ENCODE results near the gene SH3D19. TPM values are rescaled to one million over a fixed set of nuclear protein-coding genes. Genes with fewer than 3 reads are reported as not detected.
"Not testable (repeated sequence)": the region's sequence is repeated elsewhere in the genome, so short reads cannot be mapped to it uniquely, and the experiment has no call there.

The SH3D19 gene
- total RNA-seq, 4 donors from 2014 or later = 35.2 to 316 (median 131) TPM

DNA sequence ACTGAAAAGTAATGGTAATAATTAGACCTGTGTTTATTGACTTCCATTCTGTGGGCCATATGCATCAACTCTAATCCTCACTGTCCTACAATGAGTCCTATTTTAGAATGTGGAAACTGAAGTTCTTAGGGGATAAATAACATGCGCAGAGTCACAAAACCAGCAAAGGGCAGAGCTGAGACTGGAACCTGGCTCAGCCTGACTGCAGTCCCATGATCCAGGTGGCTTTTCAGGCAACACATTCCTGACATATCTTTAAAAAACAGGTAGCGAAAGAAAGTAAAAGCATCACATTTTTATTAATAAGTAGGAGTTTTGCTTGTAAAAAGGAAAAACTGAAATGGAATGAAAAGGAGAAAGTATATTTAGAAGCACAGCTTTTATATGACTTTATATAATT is 83.1 kb downstream of the SH3D19 start:
- TF ChIP-seq POLR2A (IDR thresholded peaks at IDR 0.05) = no peak
- TF ChIP-seq, protein P1, sequence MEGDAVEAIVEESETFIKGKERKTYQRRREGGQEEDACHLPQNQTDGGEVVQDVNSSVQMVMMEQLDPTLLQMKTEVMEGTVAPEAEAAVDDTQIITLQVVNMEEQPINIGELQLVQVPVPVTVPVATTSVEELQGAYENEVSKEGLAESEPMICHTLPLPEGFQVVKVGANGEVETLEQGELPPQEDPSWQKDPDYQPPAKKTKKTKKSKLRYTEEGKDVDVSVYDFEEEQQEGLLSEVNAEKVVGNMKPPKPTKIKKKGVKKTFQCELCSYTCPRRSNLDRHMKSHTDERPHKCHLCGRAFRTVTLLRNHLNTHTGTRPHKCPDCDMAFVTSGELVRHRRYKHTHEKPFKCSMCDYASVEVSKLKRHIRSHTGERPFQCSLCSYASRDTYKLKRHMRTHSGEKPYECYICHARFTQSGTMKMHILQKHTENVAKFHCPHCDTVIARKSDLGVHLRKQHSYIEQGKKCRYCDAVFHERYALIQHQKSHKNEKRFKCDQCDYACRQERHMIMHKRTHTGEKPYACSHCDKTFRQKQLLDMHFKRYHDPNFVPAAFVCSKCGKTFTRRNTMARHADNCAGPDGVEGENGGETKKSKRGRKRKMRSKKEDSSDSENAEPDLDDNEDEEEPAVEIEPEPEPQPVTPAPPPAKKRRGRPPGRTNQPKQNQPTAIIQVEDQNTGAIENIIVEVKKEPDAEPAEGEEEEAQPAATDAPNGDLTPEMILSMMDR (IDR thresholded peaks at IDR 0.05) = no peak
- no peak for DNase-seq
- intact Hi-C loops (cut with DNase I; ENCODE audit: low total_unique reads) = no loop called here

DNA sequence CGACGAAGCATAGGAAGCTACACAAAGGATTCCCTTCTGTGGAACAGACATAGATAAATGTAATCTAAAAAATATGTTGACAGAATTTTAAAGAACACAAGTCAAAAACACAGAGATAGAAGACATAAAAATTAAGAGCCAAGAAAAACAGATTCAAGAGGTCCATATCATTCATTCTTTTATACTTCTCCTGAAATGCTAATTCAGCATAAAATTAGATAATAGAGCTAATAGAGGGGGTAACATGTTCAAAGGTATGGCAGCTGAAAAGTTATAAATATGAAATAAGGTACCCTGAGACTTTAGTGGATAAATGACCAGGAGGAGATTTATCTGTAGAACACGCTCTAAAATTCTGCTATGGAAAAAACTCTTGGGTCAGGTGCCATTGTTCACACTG is 85.8 kb downstream of the SH3D19 start:
- H3K36me3 ChIP-seq = no peaks in the 10 kb centered on the region
- H3K27ac ChIP-seq = no peak overlapping the region
- intact Hi-C loops (cut with DNase I; ENCODE audit: low total_unique reads) = no loop called here
- H3K27me3 ChIP-seq = no peaks in the 10 kb centered on the region
- TF ChIP-seq, protein P1 (IDR thresholded peaks at IDR 0.05) = no peak
- no peak for TF ChIP-seq POLR2A (IDR thresholded peaks at IDR 0.05)
- DNase-seq = no peak
- no peaks in the 10 kb centered on the region for H3K9me3 ChIP-seq
- H3K4me3 ChIP-seq = no peak overlapping the region
- peaks cover 0 to 10% of the 10 kb centered on the region in 2 donors for H3K4me1 ChIP-seq

More for the DNA sequence above, 83.1 kb downstream of the SH3D19 start:
- no peak overlapping the region for H3K4me3 ChIP-seq
- H3K27ac ChIP-seq = no peak overlapping the region
- no peaks in the 10 kb centered on the region for H3K27me3 ChIP-seq
- H3K4me1 ChIP-seq = peaks cover 0 to 10% of the 10 kb centered on the region in 2 donors
- H3K36me3 ChIP-seq = no peaks in the 10 kb centered on the region
- no peaks in the 10 kb centered on the region for H3K9me3 ChIP-seq

DNA sequence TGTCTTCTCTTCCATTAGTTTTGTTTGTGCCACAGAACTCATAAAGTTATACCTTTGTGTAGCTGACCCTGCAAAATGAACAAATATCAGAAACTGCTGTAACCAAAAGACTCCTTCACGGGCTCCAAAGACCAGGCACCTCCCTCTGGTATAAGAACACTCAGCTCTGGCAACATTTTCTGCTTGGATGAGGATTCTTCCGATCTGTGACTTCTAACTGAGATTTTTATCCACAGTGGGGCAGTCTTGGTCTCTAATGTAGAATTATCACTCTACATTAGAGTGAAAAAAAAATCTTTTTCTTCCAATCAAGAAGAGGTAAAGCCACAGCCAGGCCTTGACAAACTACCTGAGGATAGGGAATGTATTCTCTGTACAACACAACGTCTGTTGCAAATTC is 86.9 kb downstream of the SH3D19 start:
- H3K4me1 ChIP-seq = peaks cover 0 to 10% of the 10 kb centered on the region in 2 donors
- H3K9me3 ChIP-seq = no peaks in the 10 kb centered on the region
- TF ChIP-seq POLR2A (IDR thresholded peaks at IDR 0.05) = no peak
- H3K4me3 ChIP-seq = no peak overlapping the region
- intact Hi-C loops (cut with DNase I; ENCODE audit: low total_unique reads) = no loop called here
- no peaks in the 10 kb centered on the region for H3K27me3 ChIP-seq
- no peaks in the 10 kb centered on the region for H3K36me3 ChIP-seq
- DNase-seq = no peak
- H3K27ac ChIP-seq = peak overlapping the region in 1 of 2 donors; percentile 20

DNA sequence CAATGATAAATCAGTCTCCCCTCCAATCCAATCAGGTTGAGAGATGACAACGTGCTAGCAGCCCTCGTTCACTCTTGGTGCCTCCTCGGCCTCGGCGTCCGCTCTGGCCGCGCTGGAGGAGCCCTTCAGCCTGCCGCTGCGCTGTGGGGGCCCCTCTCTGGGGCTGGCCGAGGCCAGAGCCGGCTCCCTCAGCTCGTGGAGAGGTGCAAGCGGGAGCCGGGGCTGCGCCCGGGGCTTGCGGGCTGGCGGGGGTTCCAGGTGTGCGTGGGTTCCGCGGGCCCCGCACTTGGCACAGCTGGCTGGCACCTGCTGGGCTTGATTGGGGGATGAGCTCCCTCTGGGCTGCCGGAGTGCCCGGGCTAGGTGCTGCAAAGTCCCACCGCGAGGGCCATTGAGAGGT is 89.4 kb downstream of the SH3D19 start:
- Histone ChIP-seq H3K4me1 (peaks cover 0 to 13% of the 10 kb centered on the region in 2 donors), H3K27me3 (no peaks in the 10 kb centered on the region), H3K4me3 (no peak overlapping the region), H3K9me3 (no peaks in the 10 kb centered on the region), H3K27ac (no peak overlapping the region), H3K36me3 (no peaks in the 10 kb centered on the region)
- DNase-seq = no peak
- intact Hi-C loops (cut with DNase I; ENCODE audit: low total_unique reads) = no loop called here
- TF ChIP-seq, protein P1 (IDR thresholded peaks at IDR 0.05) = no peak
- TF ChIP-seq POLR2A (IDR thresholded peaks at IDR 0.05) = no peak

DNA sequence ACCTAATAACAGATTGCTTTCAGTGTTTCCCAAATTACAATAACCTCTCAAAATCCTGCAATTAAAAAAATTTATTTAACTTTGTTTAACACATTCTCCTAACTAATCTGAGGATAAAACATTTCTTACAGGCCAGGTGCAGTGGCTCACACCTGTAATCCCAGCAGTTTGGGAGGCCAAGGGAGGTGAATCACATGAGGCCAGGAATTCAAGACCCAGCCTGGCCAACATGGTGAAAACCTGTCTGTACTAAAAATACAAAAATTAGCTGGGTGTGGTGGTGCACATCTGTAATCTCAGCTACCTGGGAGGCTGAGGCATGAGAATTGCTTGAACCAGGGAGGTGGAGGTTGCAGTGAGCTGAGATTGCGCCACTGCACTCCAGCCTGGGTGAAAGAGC is 90.0 kb downstream of the SH3D19 start:
- DNase-seq; H3K27me3 ChIP-seq; H3K9me3 ChIP-seq; H3K4me3 ChIP-seq; H3K36me3 ChIP-seq; H3K27ac ChIP-seq; intact Hi-C loops (cut with DNase I; ENCODE audit: low total_unique reads): not testable (repeated sequence)
- H3K4me1 ChIP-seq = peaks cover 0 to 13% of the 10 kb centered on the region in 2 donors

DNA sequence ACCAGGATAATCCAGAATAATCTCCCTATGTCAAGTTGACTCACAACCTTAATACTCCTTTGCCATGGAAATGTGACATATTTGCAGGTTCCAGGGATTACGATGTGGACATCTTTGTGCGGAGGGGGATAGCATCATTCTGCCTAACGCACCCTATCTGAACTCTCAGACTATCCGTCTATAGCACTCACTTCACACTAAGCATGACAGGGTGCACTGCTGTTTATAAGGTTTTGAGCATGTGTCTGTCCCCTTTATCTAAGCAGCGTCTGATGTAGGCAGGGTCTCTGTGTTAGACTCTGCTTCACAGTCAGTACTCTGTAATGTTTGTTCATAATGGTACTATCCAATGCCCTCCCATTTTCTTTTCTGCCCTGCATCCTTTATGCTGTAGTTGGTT is 91.8 kb downstream of the SH3D19 start:
- TF ChIP-seq, protein P1 (IDR thresholded peaks at IDR 0.05) = no peak
- Histone ChIP-seq H3K4me3 (no peak overlapping the region), H3K27me3 (no peaks in the 10 kb centered on the region), H3K36me3 (no peaks in the 10 kb centered on the region), H3K9me3 (no peaks in the 10 kb centered on the region), H3K27ac (no peak overlapping the region), H3K4me1 (peaks cover 0 to 3% of the 10 kb centered on the region in 2 donors)
- intact Hi-C loops (cut with DNase I; ENCODE audit: low total_unique reads) = no loop called here
- DNase-seq = no peak

Data from uterus (tissue), 4 donors.